PC-3 (cell line): Measurements from ENCODE around the gene ERBB4. TPM values are rescaled to one million over a fixed set of nuclear protein-coding genes. Genes with fewer than 3 reads are reported as not detected.

Experiments
- ATAC-seq: fragments of 200-7000 bp; cut with Tn5 transposase; 2 replicates; pipeline ENCODE4 v1.9.1; 2020; ENCODE audit warnings: mild to moderate bottlenecking, moderate library complexity
- BruUV-seq: library from RNA; stranded (reverse); fragments of 400-500 nt; replicated peaks from 2 replicates; lab custom pipeline; 2021; lab: Mats Ljungman, UMichigan
- CTCF ChIA-PET: fragments of 300-600 bp; sonication (Branson Sonifier 250); formaldehyde crosslinking; loops from one replicate; lab custom pipeline; 2022; ENCODE audit warnings: antibody characterized with exemption; lab: Charles Lee
- POLR2A ChIA-PET: fragments of 300-600 bp; sonication (Branson Sonifier 250); formaldehyde crosslinking; loops from one replicate; lab custom pipeline; 2022; ENCODE audit warnings: antibody characterized with exemption; ENCODE audit not compliant: unreplicated experiment; lab: Charles Lee
- DNase-seq: peaks from one replicate; pipeline ENCODE4 v3.0.0-alpha.2; 2015
- H2AFZ ChIP-seq: fragments of 300-600 bp; sonication (generic); 2 replicates; pipeline ENCODE4 v1.6.0; 2016; ENCODE audit warnings: antibody characterized with exemption, low read length
- H3F3A ChIP-seq: fragments of 300-600 bp; sonication (generic); one replicate; pipeline ENCODE4 v1.6.0; 2017; ENCODE audit warnings: antibody characterized with exemption, low read length, control low read depth, mild to moderate bottlenecking; ENCODE audit not compliant: unreplicated experiment
- H3K27ac ChIP-seq: fragments of 300-600 bp; sonication (generic); 2 replicates; pipeline ENCODE4 v1.5.1; 2016; ENCODE audit warnings: mild to moderate bottlenecking, low read length
- H3K27me3 ChIP-seq: fragments of 300-600 bp; sonication (generic); 2 replicates; pipeline ENCODE4 v1.6.1; 2016; ENCODE audit warnings: low read length, mixed read lengths
- H3K36me3 ChIP-seq: fragments of 300-600 bp; sonication (generic); 2 replicates; pipeline ENCODE4 v1.6.1; 2016; ENCODE audit warnings: low read depth, mixed run types, low read length, mixed read lengths
- H3K4me1 ChIP-seq: fragments of 300-600 bp; sonication (generic); 2 replicates; pipeline ENCODE4 v1.5.1; 2016; ENCODE audit warnings: low read length; ENCODE audit not compliant: insufficient read depth
- H3K4me2 ChIP-seq: fragments of 300-600 bp; sonication (generic); 2 replicates; pipeline ENCODE4 v1.6.0; 2016; ENCODE audit warnings: low read length
- H3K4me3 ChIP-seq: fragments of 300-600 bp; sonication (generic); 2 replicates; pipeline ENCODE4 v1.5.1; 2016; ENCODE audit warnings: mild to moderate bottlenecking, low read length, mixed read lengths
- H3K79me2 ChIP-seq: fragments of 300-600 bp; sonication (generic); 2 replicates; pipeline ENCODE4 v1.6.1; 2017; ENCODE audit warnings: low read length, mixed read lengths
- H3K9ac ChIP-seq: fragments of 300-600 bp; sonication (generic); 2 replicates; pipeline ENCODE4 v1.6.0; 2016; ENCODE audit warnings: mild to moderate bottlenecking, low read length
- H3K9me2 ChIP-seq: fragments of 300-600 bp; sonication (generic); replicated peaks from 2 replicates; pipeline ENCODE4 v1.6.1; 2016; ENCODE audit warnings: mixed run types, low read length, mixed read lengths
- H3K9me3 ChIP-seq: fragments of 300-600 bp; sonication (generic); 2 replicates; pipeline ENCODE4 v1.6.1; 2016; ENCODE audit warnings: low read length, mixed read lengths
- H4K20me1 ChIP-seq: fragments of 300-600 bp; sonication (generic); 2 replicates; pipeline ENCODE4 v1.6.1; 2016; ENCODE audit warnings: low read length, mixed read lengths
- EZH2 ChIP-seq: fragments of 300-600 bp; sonication (generic); IDR thresholded peaks from one replicate; pipeline ENCODE4 v1.6.1; 2017; ENCODE audit warnings: antibody characterized with exemption, mild to moderate bottlenecking, low read length; ENCODE audit not compliant: unreplicated experiment
- EZH2phosphoT487 ChIP-seq: fragments of 300-600 bp; sonication (generic); IDR thresholded peaks from 2 replicates; pipeline ENCODE4 v1.6.1; 2018; ENCODE audit warnings: mild to moderate bottlenecking, antibody characterized with exemption, low read length, borderline replicate concordance
- intact Hi-C: fragments of 100-400 bp; cut with micrococcal nuclease; formaldehyde crosslinking; loops from 2 replicates; pipeline ENCODE4 v1.9.0; 2023
- total RNA-seq: library from RNA; depleted of rRNA; stranded (reverse); fragments of >200 nt; gene quantifications from 2 replicates; pipeline ENCODE4 v1.2.3, GENCODE V29; 2014
- TF ChIP-seq, protein P1 (sequence below): fragments of 300-600 bp; sonication (generic); conservative IDR thresholded peaks from 2 replicates; pipeline ENCODE4 v1.5.1; 2017; ENCODE audit warnings: antibody characterized with exemption, low read depth, mild to moderate bottlenecking, low read length

Gene ERBB4
- total RNA-seq, 1 experiment from 2014 or later: under 0.01 TPM

- ATAC-seq (no peak), DNase-seq (no peak)
- Histone ChIP-seq H3K4me2 (no peak overlapping the region), H2AFZ (no peak overlapping the region), H3K9me3 (no peaks in the 10 kb centered on the region), H3K27ac (no peak overlapping the region), H3F3A (no peaks in the 10 kb centered on the region), H3K9me2 (no peaks in the 10 kb centered on the region), H3K4me1 (no peaks in the 10 kb centered on the region; the same call in 1 of the 2 replicates), H4K20me1 (no peaks in the 10 kb centered on the region), H3K27me3 (no peaks in the 10 kb centered on the region), H3K79me2 (no peaks in the 10 kb centered on the region), H3K36me3 (no peaks in the 10 kb centered on the region), H3K9ac (no peak overlapping the region), H3K4me3 (no peak overlapping the region)
- TF ChIP-seq, protein P1, sequence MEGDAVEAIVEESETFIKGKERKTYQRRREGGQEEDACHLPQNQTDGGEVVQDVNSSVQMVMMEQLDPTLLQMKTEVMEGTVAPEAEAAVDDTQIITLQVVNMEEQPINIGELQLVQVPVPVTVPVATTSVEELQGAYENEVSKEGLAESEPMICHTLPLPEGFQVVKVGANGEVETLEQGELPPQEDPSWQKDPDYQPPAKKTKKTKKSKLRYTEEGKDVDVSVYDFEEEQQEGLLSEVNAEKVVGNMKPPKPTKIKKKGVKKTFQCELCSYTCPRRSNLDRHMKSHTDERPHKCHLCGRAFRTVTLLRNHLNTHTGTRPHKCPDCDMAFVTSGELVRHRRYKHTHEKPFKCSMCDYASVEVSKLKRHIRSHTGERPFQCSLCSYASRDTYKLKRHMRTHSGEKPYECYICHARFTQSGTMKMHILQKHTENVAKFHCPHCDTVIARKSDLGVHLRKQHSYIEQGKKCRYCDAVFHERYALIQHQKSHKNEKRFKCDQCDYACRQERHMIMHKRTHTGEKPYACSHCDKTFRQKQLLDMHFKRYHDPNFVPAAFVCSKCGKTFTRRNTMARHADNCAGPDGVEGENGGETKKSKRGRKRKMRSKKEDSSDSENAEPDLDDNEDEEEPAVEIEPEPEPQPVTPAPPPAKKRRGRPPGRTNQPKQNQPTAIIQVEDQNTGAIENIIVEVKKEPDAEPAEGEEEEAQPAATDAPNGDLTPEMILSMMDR: no peak
- no peak for TF ChIP-seq EZH2
- no peak for TF ChIP-seq EZH2phosphoT487
- CTCF ChIA-PET: no interaction called here
- POLR2A ChIA-PET: no interaction called here
- BruUV-seq: no TSS peak
- intact Hi-C loops: no loop called here
These were observed 702.9 kb downstream of the ERBB4 start for GRCh38 chr2:211835695-211836094.

GRCh38 chr2:211833582-211834279 is 704.9 kb downstream of the ERBB4 start:
- no peak overlapping the region for H3K4me3 ChIP-seq
- no peak for ATAC-seq
- H4K20me1 ChIP-seq: no peaks in the 10 kb centered on the region
- no peak for TF ChIP-seq EZH2
- TF ChIP-seq EZH2phosphoT487: no peak
- TF ChIP-seq, protein P1: no peak
- H3K4me2 ChIP-seq: no peak overlapping the region
- CTCF ChIA-PET: no interaction called here
- H3K27me3 ChIP-seq: no peaks in the 10 kb centered on the region
- H3K36me3 ChIP-seq: no peaks in the 10 kb centered on the region
- no peak overlapping the region for H2AFZ ChIP-seq
- H3K9ac ChIP-seq: no peak overlapping the region
- no peaks in the 10 kb centered on the region for H3K9me2 ChIP-seq
- H3K79me2 ChIP-seq: no peaks in the 10 kb centered on the region
- intact Hi-C loops: no loop called here
- no peak for DNase-seq
- no peaks in the 10 kb centered on the region; the same call in 1 of the 2 replicates for H3K4me1 ChIP-seq
- no peak overlapping the region for H3K27ac ChIP-seq
- H3K9me3 ChIP-seq: no peaks in the 10 kb centered on the region
- POLR2A ChIA-PET: interaction anchor here (0.6 kb wide), 1 partner anchor 1285 kb away, joined by 3 read pairs; no protein-coding TSS in a partner anchor
- no peaks in the 10 kb centered on the region for H3F3A ChIP-seq
- BruUV-seq: no TSS peak

DNA sequence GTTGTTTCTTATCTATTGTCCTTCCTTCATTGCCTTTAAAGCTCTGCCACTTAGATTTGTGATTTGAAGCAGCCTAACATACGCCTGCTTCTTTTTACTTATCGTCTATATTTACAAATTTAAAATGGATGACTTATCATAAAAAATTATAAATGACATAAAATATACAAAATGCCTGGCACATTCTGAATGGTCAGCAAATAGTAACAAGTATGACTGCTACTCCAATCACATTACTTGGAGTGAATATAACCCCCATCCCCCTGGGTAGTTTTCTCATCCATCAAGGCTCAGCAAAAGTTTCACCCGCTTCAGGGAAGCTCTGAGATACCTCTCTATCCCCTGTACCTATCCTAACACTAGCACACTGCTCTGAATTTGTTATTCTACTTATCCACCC is 708.9 kb downstream of the ERBB4 start:
- Histone ChIP-seq H3K9ac (no peak overlapping the region), H3K27ac (no peak overlapping the region), H3K4me3 (no peak overlapping the region), H3K4me2 (no peak overlapping the region), H3K79me2 (no peaks in the 10 kb centered on the region), H4K20me1 (no peaks in the 10 kb centered on the region), H3K27me3 (no peaks in the 10 kb centered on the region), H3F3A (no peaks in the 10 kb centered on the region), H3K9me3 (no peaks in the 10 kb centered on the region), H2AFZ (no peak overlapping the region), H3K36me3 (no peaks in the 10 kb centered on the region), H3K4me1 (no peaks in the 10 kb centered on the region), H3K9me2 (no peaks in the 10 kb centered on the region)
- POLR2A ChIA-PET: no interaction called here
- intact Hi-C loops: loop anchor here (10.0 kb wide), 1 partner anchor 425 kb away; no protein-coding TSS in a partner anchor
- no peak for DNase-seq
- CTCF ChIA-PET: no interaction called here
- TF ChIP-seq EZH2phosphoT487 (no peak), EZH2 (no peak)
- TF ChIP-seq, protein P1: no peak
- no TSS peak for BruUV-seq
- no peak for ATAC-seq
